Ectodermal cell (in vitro differentiated cells): Measurements from ENCODE around the gene SFMBT1.

Experiments used
- H3K27ac ChIP-seq: 2 replicates; pipeline ENCODE4 v1.7.0; 2013; ENCODE audit warnings: mild to moderate bottlenecking, low read depth, low read length; ENCODE audit not compliant: insufficient read depth, poor library complexity, severe bottlenecking
- H3K27me3 ChIP-seq: 2 replicates; pipeline ENCODE4 v1.7.0; 2013; ENCODE audit warnings: mild to moderate bottlenecking, low read length; ENCODE audit not compliant: insufficient read depth, control insufficient read depth, poor library complexity, severe bottlenecking
- H3K36me3 ChIP-seq: one replicate; pipeline ENCODE4 v1.7.0; 2013; ENCODE audit warnings: low read length; ENCODE audit not compliant: control insufficient read depth, insufficient read depth
- H3K4me1 ChIP-seq: one replicate; pipeline ENCODE4 v1.7.0; 2013; ENCODE audit warnings: low read length; ENCODE audit not compliant: control insufficient read depth, insufficient read depth
- H3K4me3 ChIP-seq: 2 replicates; pipeline ENCODE4 v1.7.0; 2013; ENCODE audit warnings: low read depth, low read length, control low read depth; ENCODE audit not compliant: insufficient read depth
- H3K9me3 ChIP-seq: 2 replicates; pipeline ENCODE4 v1.7.0; 2013; ENCODE audit warnings: mild to moderate bottlenecking, low read length, moderate library complexity; ENCODE audit not compliant: control insufficient read depth
- WGBS, 2 experiments: methylation state at CpG; one replicate each; pipeline ENCODE4 v1.1.7; 2013; ENCODE audit warnings: missing lambda C conversion rate in 2 of 2; 5-methylcytosine and 5-hydroxymethylcytosine counted together

The SFMBT1 gene

DNA sequence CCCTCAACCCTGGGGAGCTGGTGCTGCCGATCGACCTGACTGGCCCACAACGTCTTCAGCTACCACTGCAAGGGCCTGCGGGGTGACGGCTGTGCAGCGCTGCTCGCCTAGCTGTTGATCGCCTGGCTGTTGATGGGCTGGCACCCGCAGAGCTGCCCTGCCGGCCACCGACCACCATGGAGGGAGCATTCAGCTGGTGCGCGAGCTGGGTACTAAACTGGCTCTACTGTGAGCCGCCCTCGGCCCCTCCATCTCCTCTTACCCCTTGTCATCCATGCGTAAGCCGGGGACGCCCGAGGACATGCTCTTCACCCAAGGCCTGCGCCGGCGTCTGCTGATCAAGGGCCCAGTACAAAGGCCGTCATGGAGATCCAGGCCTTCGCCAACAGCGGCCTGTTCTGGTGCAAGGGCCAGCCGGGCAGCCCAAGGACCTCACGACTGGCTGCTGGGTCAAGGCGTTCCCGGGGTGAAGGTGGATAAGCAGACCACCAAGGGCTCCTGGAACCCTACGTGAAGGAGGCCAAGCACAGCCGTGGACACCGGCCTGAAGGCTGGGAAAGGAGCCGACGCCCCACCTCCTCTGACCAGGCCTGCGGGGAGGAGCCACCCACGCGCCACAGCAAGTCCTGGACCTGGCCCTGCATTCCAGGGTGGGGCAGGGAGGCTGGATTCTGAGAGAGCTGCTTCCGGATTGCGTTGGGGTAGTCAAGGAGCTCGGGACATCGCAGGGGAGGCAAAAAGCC, 46.9 kb downstream of the SFMBT1 start:
- no peak overlapping the region for H3K27ac ChIP-seq
- H3K36me3 ChIP-seq: no peaks in the 10 kb centered on the region
- no peaks in the 10 kb centered on the region for H3K27me3 ChIP-seq
- WGBS, 2 experiments: 94 to 95% methylated on average over 41 of the region's 41 CpGs
- H3K4me1 ChIP-seq: no peaks in the 10 kb centered on the region
- H3K4me3 ChIP-seq: no peak overlapping the region
- H3K9me3 ChIP-seq: no peaks in the 10 kb centered on the region

DNA sequence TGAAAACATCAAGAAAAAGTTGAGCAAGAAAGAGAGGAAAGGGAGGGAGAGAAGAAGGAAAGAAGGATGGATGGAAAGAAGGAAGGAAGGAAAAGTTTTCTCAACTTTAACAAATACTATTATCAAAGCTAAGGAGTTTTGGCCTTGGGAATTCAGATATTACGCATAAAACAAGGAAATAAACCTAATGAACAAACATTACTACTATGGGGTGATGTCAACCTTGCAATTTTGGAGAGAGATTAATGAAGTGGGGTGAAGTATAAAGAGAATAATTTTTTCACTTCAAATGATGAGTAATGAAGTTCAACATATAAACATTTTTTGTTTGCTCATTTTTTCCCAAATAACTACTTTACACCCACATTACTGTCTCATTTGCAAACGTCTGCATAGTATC, 55.2 kb downstream of the SFMBT1 start:
- H3K36me3 ChIP-seq: no peaks in the 10 kb centered on the region
- H3K4me1 ChIP-seq: no peaks in the 10 kb centered on the region
- H3K27ac ChIP-seq: no peak overlapping the region
- 82 to 94% methylated on average over 1 of the region's 2 CpGs for WGBS, 2 experiments
- no peaks in the 10 kb centered on the region for H3K9me3 ChIP-seq
- no peak overlapping the region for H3K4me3 ChIP-seq
- H3K27me3 ChIP-seq: no peaks in the 10 kb centered on the region

DNA sequence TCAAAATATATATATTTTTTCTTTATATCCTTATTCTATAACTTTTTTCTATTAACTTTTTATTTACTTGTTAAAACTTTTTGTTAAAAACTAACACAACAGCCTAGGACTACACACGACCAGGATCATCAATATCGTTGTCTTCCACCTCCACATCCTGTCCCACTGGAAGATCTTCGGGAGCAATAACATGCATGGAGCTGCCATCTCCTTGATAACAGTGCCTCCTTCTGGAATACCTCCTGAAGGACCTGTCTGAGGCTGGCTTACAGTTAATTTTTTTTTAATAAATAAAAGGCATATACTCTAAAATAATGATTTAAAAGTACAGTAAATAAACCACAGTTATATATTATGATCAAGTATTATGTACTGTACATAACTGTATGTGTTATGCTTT, 58.9 kb downstream of the SFMBT1 start:
- H3K27me3 ChIP-seq: no peaks in the 10 kb centered on the region
- H3K9me3 ChIP-seq: no peaks in the 10 kb centered on the region
- H3K4me1 ChIP-seq: no peaks in the 10 kb centered on the region
- no peak overlapping the region for H3K4me3 ChIP-seq
- WGBS, 2 experiments: 75 to 77% methylated on average over 3 of the region's 3 CpGs
- H3K27ac ChIP-seq: no peak overlapping the region
- H3K36me3 ChIP-seq: no peaks in the 10 kb centered on the region

GRCh38 chr3:52986049-52986448, 59.8 kb downstream of the SFMBT1 start:
- Histone ChIP-seq H3K4me1 (no peaks in the 10 kb centered on the region), H3K27me3 (no peaks in the 10 kb centered on the region)
- 92 to 100% methylated on average over 1 of the region's 1 CpG for WGBS, 2 experiments

GRCh38 chr3:52983828-52984227, 62.0 kb downstream of the SFMBT1 start:
- no peak overlapping the region for H3K27ac ChIP-seq
- no peaks in the 10 kb centered on the region for H3K36me3 ChIP-seq
- no peak overlapping the region for H3K4me3 ChIP-seq
- H3K9me3 ChIP-seq: no peaks in the 10 kb centered on the region
- no peaks in the 10 kb centered on the region for H3K4me1 ChIP-seq
- H3K27me3 ChIP-seq: no peaks in the 10 kb centered on the region

More at GRCh38 chr3:52986049-52986448, 59.8 kb downstream of the SFMBT1 start:
- Histone ChIP-seq H3K36me3 (no peaks in the 10 kb centered on the region), H3K27ac (no peak overlapping the region), H3K9me3 (no peaks in the 10 kb centered on the region), H3K4me3 (no peak overlapping the region)

GRCh38 chr3:52983336-52983807, 62.5 kb downstream of the SFMBT1 start:
- Histone ChIP-seq H3K4me3 (no peak overlapping the region), H3K27me3 (no peaks in the 10 kb centered on the region), H3K9me3 (no peaks in the 10 kb centered on the region), H3K4me1 (no peaks in the 10 kb centered on the region), H3K36me3 (no peaks in the 10 kb centered on the region), H3K27ac (no peak overlapping the region)
- 91 to 92% methylated on average over 5 of the region's 5 CpGs for WGBS, 2 experiments

DNA sequence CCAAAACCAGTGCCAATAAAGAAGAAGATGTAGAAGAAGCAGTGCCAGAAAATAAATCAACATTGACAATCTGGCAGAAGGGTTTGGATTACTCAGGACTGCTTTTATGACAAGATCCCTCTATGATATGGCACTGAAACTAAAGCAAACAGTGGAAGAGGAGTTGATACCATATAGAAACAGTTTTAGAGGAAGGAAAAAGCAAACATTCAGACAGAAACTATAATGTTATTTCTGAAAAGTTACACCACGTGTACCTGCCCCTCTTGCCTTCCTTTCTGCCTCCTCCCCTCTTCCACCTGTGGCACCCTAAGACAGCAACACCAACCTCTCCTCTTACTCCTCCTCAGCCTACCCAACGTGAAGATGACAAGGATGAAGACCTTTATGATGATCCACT, 63.0 kb downstream of the SFMBT1 start:
- H3K36me3 ChIP-seq: no peaks in the 10 kb centered on the region
- 93 to 95% methylated on average over 2 of the region's 2 CpGs for WGBS, 2 experiments
- no peak overlapping the region for H3K27ac ChIP-seq
- H3K4me3 ChIP-seq: no peak overlapping the region
- no peaks in the 10 kb centered on the region for H3K27me3 ChIP-seq
- H3K4me1 ChIP-seq: no peaks in the 10 kb centered on the region
- H3K9me3 ChIP-seq: no peaks in the 10 kb centered on the region

GRCh38 chr3:52979190-52979983, 66.5 kb downstream of the SFMBT1 start:
- H3K36me3 ChIP-seq: no peaks in the 10 kb centered on the region
- H3K4me3 ChIP-seq: no peak overlapping the region
- no peak overlapping the region for H3K27ac ChIP-seq
- H3K9me3 ChIP-seq: no peaks in the 10 kb centered on the region
- H3K4me1 ChIP-seq: no peaks in the 10 kb centered on the region
- H3K27me3 ChIP-seq: no peaks in the 10 kb centered on the region
- 86 to 87% methylated on average over 3 to 5 of the region's 5 CpGs for WGBS, 2 experiments

DNA sequence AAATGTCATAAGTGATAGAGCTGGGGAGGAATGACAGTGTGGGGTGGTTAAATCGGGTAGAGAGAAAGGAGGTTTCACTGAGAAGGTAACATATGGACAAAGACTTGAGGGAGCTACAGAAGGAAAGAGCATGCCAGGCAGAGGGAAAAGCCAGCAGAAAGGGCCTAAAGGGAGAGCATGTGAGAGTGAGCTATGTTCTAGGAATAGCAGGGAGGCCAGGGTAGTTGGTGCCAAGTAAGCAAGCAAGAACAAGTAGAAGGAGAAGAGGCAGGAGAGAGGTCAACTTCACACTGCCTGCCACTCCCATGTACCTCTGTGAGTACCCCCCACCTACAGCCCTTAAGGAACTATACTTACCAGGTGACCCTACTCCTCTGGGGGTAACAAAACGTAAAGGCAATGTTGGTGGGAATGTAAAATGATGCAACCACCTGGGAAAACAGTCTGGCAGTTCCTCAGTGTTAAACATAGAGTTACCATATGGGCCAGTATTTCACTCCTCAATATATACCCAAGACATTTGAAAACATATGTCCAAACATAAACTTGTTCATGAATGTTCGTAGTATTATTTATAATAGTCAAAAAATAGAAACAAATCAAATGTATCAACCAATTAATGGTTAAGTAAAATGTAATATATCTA, 67.6 kb downstream of the SFMBT1 start:
- no peaks in the 10 kb centered on the region for H3K27me3 ChIP-seq
- H3K36me3 ChIP-seq: no peaks in the 10 kb centered on the region
- H3K4me1 ChIP-seq: no peaks in the 10 kb centered on the region
- H3K4me3 ChIP-seq: no peak overlapping the region
- no peaks in the 10 kb centered on the region for H3K9me3 ChIP-seq
- WGBS, 2 experiments: 88 to 96% methylated on average over 1 to 2 of the region's 3 CpGs
- no peak overlapping the region for H3K27ac ChIP-seq

DNA sequence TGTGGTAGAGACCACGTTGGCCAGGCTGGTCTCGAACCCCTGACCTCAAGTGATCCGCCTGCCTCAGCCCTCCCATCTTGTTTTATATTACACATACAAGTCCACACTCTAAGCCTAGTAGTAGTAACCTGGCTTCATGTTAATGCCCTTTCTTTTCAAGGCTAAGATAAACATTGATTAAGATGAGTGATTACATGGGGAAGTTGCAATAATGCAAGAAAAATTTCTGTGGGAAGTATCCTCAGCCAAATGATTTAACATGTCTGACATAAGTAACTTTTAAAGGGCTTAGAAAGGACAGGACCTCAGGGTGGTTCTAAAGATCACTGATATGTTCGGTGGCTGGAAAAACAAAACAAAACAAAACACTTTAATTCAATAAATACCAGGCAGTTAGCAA, 72.1 kb downstream of the SFMBT1 start:
- no peak overlapping the region for H3K4me3 ChIP-seq
- no peaks in the 10 kb centered on the region for H3K4me1 ChIP-seq
- H3K27ac ChIP-seq: no peak overlapping the region
- no peaks in the 10 kb centered on the region for H3K36me3 ChIP-seq
- WGBS, 2 experiments: 83 to 95% methylated on average over 4 of the region's 4 CpGs
- H3K27me3 ChIP-seq: no peaks in the 10 kb centered on the region
- H3K9me3 ChIP-seq: no peaks in the 10 kb centered on the region
